ENCODE measurements around the gene OTUD3.

OTUD3 gene

DNA sequence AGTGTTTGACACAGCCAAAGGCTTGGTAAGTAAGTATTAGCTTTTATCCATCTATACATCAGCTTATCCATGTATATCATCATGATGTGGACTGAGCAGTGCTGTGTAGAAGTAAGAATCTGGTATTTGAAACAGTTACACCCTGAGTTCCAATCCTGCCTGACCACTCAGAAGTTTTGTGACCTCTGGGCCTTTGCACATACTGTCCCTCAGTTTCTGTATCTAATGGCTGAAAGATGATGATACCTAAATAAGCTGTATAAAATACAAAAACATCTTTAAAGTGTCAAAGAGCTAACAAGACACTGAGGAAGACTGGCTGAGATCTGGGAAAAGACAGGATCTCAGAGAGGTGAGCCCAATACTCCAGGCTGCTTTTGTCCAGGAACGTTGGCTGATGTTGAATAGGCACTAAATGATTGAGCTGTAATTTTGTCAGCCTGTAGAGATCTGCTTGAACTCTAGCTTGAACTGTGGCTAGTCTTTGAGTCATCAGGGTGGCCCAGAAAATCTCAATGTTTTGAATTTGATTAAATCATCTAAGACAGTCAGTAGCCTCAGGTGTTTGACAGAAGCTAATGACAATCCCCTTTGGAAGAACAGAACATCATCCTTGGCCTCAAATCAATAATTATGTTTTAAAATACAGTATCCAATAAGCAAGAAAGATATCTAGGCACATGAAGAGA is 20.2 kb upstream of the OTUD3 start:
- H3K14ac ChIP-seq (ENCODE audit: low read length), result no peak overlapping the region
- WGBS, 2 donors (ENCODE audit: extremely low coverage in 2 of 2, insufficient read length in 2 of 2, insufficient replicate concordance in 1 of 2), result no CpG with 5 or more reads among the region's 1 CpG
- H3K27me3 ChIP-seq (ENCODE audit: control insufficient read depth in 3 of 3, insufficient read depth in 3 of 3, low read depth in 1 of 3, low read length in 3 of 3), result peaks cover 0 to 2% (median 0%) of the 10 kb centered on the region in 3 experiments
- no peak overlapping the region for H3K23ac ChIP-seq (ENCODE audit: low read depth, low read length, poor library complexity)
- no peak overlapping the region for H4K91ac ChIP-seq (ENCODE audit: low read depth, low read length, poor library complexity)
- H3K4me3 ChIP-seq (ENCODE audit: low read length in 2 of 2), result no peak overlapping the region
- no peak for DNase-seq (ENCODE audit: low spot score)
- H2BK120ac ChIP-seq (ENCODE audit: low read depth, low read length), result no peak overlapping the region
- no peaks in the 10 kb centered on the region for H3K79me1 ChIP-seq (ENCODE audit: low read depth, low read length)
- no peak overlapping the region for H2AK5ac ChIP-seq (ENCODE audit: low read depth, low read length)
- no peak overlapping the region for H2BK12ac ChIP-seq (ENCODE audit: low read length)
- no peak overlapping the region for H3K27ac ChIP-seq (replicated peaks; ENCODE audit: low read length)
- no peak overlapping the region for H3K4ac ChIP-seq (ENCODE audit: low read length)
- no peak overlapping the region for H3K4me2 ChIP-seq (ENCODE audit: insufficient read depth, low read length, poor library complexity, severe bottlenecking)
- peaks cover 0 to 4% of the 10 kb centered on the region in 2 donors for H3K9me3 ChIP-seq (replicated peaks in 1 of 2; ENCODE audit: control insufficient read depth in 2 of 2, insufficient read depth in 1 of 2, low read depth in 1 of 2, low read length in 2 of 2)
- no peaks in the 10 kb centered on the region for H3K4me1 ChIP-seq (ENCODE audit: control insufficient read depth in 2 of 2, insufficient read depth in 1 of 2, low read depth in 1 of 2, low read length in 2 of 2)
- no peak overlapping the region for H2BK15ac ChIP-seq (ENCODE audit: low read length)
- H3K18ac ChIP-seq (ENCODE audit: low read length), result no peak overlapping the region
- H3K36me3 ChIP-seq (replicated peaks in 1 of 2; ENCODE audit: control insufficient read depth in 2 of 2, insufficient read depth in 2 of 2, low read length in 2 of 2), result no peaks in the 10 kb centered on the region
- no peak overlapping the region for H3K9ac ChIP-seq (ENCODE audit: low read depth, low read length, poor library complexity)
- H4K8ac ChIP-seq (ENCODE audit: low read depth, low read length), result no peak overlapping the region
- no peak overlapping the region for H2AFZ ChIP-seq (ENCODE audit: low read length)
- H2BK5ac ChIP-seq (ENCODE audit: low read length), result no peak overlapping the region

DNA sequence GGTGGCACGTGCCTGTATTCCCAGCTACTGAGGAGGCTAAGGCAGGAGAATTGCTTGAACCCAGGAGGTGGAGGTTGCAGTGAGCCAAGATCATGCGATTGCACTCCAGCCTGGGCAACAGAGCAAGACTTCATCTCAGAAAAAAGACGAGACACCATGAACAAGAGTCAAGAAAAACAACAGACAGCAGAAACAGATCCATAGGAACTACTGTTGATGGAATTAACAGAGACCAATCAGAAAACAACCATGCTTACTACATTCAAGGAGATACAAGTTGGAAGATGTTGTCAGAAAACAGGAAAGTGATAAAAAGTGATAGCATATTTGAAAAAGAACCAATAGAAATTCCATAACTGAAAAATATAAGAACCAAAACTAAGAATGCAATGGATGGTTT is 19.3 kb upstream of the OTUD3 start:
- H2BK5ac ChIP-seq (ENCODE audit: low read length), result no peak overlapping the region
- H3K4me3 ChIP-seq (ENCODE audit: low read length in 2 of 2), result no peak overlapping the region
- WGBS, 2 donors (ENCODE audit: extremely low coverage in 2 of 2, insufficient read length in 2 of 2, insufficient replicate concordance in 1 of 2), result no CpG with 5 or more reads among the region's 3 CpGs
- H3K9me3 ChIP-seq (replicated peaks in 1 of 2; ENCODE audit: control insufficient read depth in 2 of 2, insufficient read depth in 1 of 2, low read depth in 1 of 2, low read length in 2 of 2), result peaks cover 0 to 4% of the 10 kb centered on the region in 2 donors
- H3K4me1 ChIP-seq (ENCODE audit: control insufficient read depth in 2 of 2, insufficient read depth in 1 of 2, low read depth in 1 of 2, low read length in 2 of 2), result no peaks in the 10 kb centered on the region
- DNase-seq (ENCODE audit: low spot score), result no peak
- no peak overlapping the region for H3K23ac ChIP-seq (ENCODE audit: low read depth, low read length, poor library complexity)
- H3K27ac ChIP-seq (replicated peaks; ENCODE audit: low read length), result no peak overlapping the region
- no peak overlapping the region for H2AK5ac ChIP-seq (ENCODE audit: low read depth, low read length)
- H3K36me3 ChIP-seq (replicated peaks in 1 of 2; ENCODE audit: control insufficient read depth in 2 of 2, insufficient read depth in 2 of 2, low read length in 2 of 2), result no peaks in the 10 kb centered on the region
- H3K4ac ChIP-seq (ENCODE audit: low read length), result no peak overlapping the region
- no peak overlapping the region for H3K9ac ChIP-seq (ENCODE audit: low read depth, low read length, poor library complexity)
- no peak overlapping the region for H3K14ac ChIP-seq (ENCODE audit: low read length)
- H3K27me3 ChIP-seq (ENCODE audit: control insufficient read depth in 3 of 3, insufficient read depth in 3 of 3, low read depth in 1 of 3, low read length in 3 of 3), result peaks cover 0 to 9% (median 0%) of the 10 kb centered on the region in 3 experiments
- H2BK120ac ChIP-seq (ENCODE audit: low read depth, low read length), result no peak overlapping the region
- no peak overlapping the region for H4K91ac ChIP-seq (ENCODE audit: low read depth, low read length, poor library complexity)
- no peak overlapping the region for H2BK15ac ChIP-seq (ENCODE audit: low read length)
- H3K79me1 ChIP-seq (ENCODE audit: low read depth, low read length), result no peaks in the 10 kb centered on the region
- no peak overlapping the region for H3K4me2 ChIP-seq (ENCODE audit: insufficient read depth, low read length, poor library complexity, severe bottlenecking)
- no peak overlapping the region for H2AFZ ChIP-seq (ENCODE audit: low read length)
- H3K18ac ChIP-seq (ENCODE audit: low read length), result no peak overlapping the region
- H4K8ac ChIP-seq (ENCODE audit: low read depth, low read length), result no peak overlapping the region
- no peak overlapping the region for H2BK12ac ChIP-seq (ENCODE audit: low read length)

DNA sequence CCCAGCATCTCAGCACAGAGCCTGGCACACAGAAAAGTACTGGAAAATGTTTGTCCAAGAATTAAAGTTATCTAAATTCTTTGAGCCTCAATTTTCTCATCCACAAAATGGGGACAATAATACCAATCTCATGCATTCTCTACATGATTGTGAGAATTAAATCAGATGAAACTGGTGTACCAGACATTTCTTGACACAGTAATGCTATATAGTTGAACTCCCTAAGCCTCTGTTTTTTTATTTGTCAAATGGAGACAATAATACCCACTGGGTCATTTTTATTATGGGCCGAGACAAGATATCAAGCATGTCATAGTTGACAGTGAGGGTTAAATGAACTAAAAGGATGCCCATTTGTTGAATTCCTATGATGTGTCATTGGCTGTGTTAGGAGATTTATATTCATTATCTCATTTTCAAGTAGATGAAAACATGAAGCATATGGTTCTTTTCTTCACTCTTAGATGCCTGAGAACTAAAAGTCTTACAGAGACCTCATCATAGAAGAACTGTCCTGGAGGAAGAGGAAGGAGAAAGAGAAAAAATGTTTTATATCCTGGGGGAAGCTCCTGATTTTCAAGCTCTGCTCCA is 17.5 kb upstream of the OTUD3 start:
- Histone ChIP-seq H3K23ac (ENCODE audit: low read depth, low read length, poor library complexity) (no peak overlapping the region), H2BK15ac (ENCODE audit: low read length) (no peak overlapping the region), H3K27me3 (ENCODE audit: control insufficient read depth in 3 of 3, insufficient read depth in 3 of 3, low read depth in 1 of 3, low read length in 3 of 3) (peaks cover 0 to 17% (median 2%) of the 10 kb centered on the region in 3 experiments), H3K4me2 (ENCODE audit: insufficient read depth, low read length, poor library complexity, severe bottlenecking) (no peak overlapping the region), H3K9ac (ENCODE audit: low read depth, low read length, poor library complexity) (no peak overlapping the region), H3K4ac (ENCODE audit: low read length) (no peak overlapping the region), H3K9me3 (replicated peaks in 1 of 2; ENCODE audit: control insufficient read depth in 2 of 2, insufficient read depth in 1 of 2, low read depth in 1 of 2, low read length in 2 of 2) (peaks cover 0 to 4% of the 10 kb centered on the region in 2 donors), H3K18ac (ENCODE audit: low read length) (no peak overlapping the region), H3K4me1 (ENCODE audit: control insufficient read depth in 2 of 2, insufficient read depth in 1 of 2, low read depth in 1 of 2, low read length in 2 of 2) (no peaks in the 10 kb centered on the region), H2AFZ (ENCODE audit: low read length) (no peak overlapping the region), H3K79me1 (ENCODE audit: low read depth, low read length) (no peaks in the 10 kb centered on the region), H3K14ac (ENCODE audit: low read length) (no peak overlapping the region), H2BK5ac (ENCODE audit: low read length) (no peak overlapping the region), H3K27ac (replicated peaks; ENCODE audit: low read length) (no peak overlapping the region), H2BK120ac (ENCODE audit: low read depth, low read length) (no peak overlapping the region), H4K8ac (ENCODE audit: low read depth, low read length) (no peak overlapping the region), H2AK5ac (ENCODE audit: low read depth, low read length) (no peak overlapping the region), H2BK12ac (ENCODE audit: low read length) (no peak overlapping the region), H3K4me3 (ENCODE audit: low read length in 2 of 2) (no peak overlapping the region), H4K91ac (ENCODE audit: low read depth, low read length, poor library complexity) (no peak overlapping the region), H3K36me3 (replicated peaks in 1 of 2; ENCODE audit: control insufficient read depth in 2 of 2, insufficient read depth in 2 of 2, low read length in 2 of 2) (no peaks in the 10 kb centered on the region)
- DNase-seq (ENCODE audit: low spot score), result no peak
- no CpG with 5 or more reads among the region's 1 CpG for WGBS, 2 donors (ENCODE audit: extremely low coverage in 2 of 2, insufficient read length in 2 of 2, insufficient replicate concordance in 1 of 2)

DNA sequence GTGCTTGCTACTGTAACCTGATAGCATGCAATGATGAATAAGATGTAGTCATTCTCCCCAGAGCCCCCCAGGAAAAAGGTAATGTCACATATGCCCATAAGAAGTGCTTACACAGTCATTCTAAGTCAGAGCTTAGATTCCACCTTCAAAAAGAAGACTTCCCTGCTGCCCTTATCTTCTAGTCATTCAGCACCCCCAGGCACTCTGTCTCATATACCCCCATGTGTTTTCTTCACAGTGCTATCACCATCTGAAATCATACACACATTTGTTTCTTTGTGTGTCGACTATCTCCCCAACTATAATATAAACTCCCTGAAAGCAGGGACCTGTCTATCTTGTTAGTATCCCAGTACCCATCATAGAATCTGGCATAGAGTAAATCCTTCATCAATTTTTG is 16.2 kb upstream of the OTUD3 start:
- no peaks in the 10 kb centered on the region for H3K36me3 ChIP-seq (replicated peaks in 1 of 2; ENCODE audit: control insufficient read depth in 2 of 2, insufficient read depth in 2 of 2, low read length in 2 of 2)
- H2BK120ac ChIP-seq (ENCODE audit: low read depth, low read length), result no peak overlapping the region
- no peak overlapping the region for H3K27ac ChIP-seq (replicated peaks; ENCODE audit: low read length)
- no peak overlapping the region for H2BK5ac ChIP-seq (ENCODE audit: low read length)
- no CpG with 5 or more reads among the region's 1 CpG for WGBS, 2 donors (ENCODE audit: extremely low coverage in 2 of 2, insufficient read length in 2 of 2, insufficient replicate concordance in 1 of 2)
- H3K14ac ChIP-seq (ENCODE audit: low read length), result no peak overlapping the region
- H3K4me3 ChIP-seq (ENCODE audit: low read length in 2 of 2), result no peak overlapping the region
- no peak overlapping the region for H4K8ac ChIP-seq (ENCODE audit: low read depth, low read length)
- no peak overlapping the region for H3K4ac ChIP-seq (ENCODE audit: low read length)
- H3K9me3 ChIP-seq (replicated peaks in 1 of 2; ENCODE audit: control insufficient read depth in 2 of 2, insufficient read depth in 1 of 2, low read depth in 1 of 2, low read length in 2 of 2), result peaks cover 0 to 4% of the 10 kb centered on the region in 2 donors
- H2BK15ac ChIP-seq (ENCODE audit: low read length), result no peak overlapping the region
- H4K91ac ChIP-seq (ENCODE audit: low read depth, low read length, poor library complexity), result no peak overlapping the region
- H3K18ac ChIP-seq (ENCODE audit: low read length), result no peak overlapping the region
- no peaks in the 10 kb centered on the region for H3K4me1 ChIP-seq (ENCODE audit: control insufficient read depth in 2 of 2, insufficient read depth in 1 of 2, low read depth in 1 of 2, low read length in 2 of 2)
- H2BK12ac ChIP-seq (ENCODE audit: low read length), result no peak overlapping the region
- no peaks in the 10 kb centered on the region for H3K79me1 ChIP-seq (ENCODE audit: low read depth, low read length)
- no peak overlapping the region for H2AK5ac ChIP-seq (ENCODE audit: low read depth, low read length)
- H3K9ac ChIP-seq (ENCODE audit: low read depth, low read length, poor library complexity), result no peak overlapping the region
- H3K23ac ChIP-seq (ENCODE audit: low read depth, low read length, poor library complexity), result no peak overlapping the region
- H3K27me3 ChIP-seq (ENCODE audit: control insufficient read depth in 3 of 3, insufficient read depth in 3 of 3, low read depth in 1 of 3, low read length in 3 of 3), result peaks cover 0 to 17% (median 2%) of the 10 kb centered on the region in 3 experiments
- no peak overlapping the region for H3K4me2 ChIP-seq (ENCODE audit: insufficient read depth, low read length, poor library complexity, severe bottlenecking)
- no peak for DNase-seq (ENCODE audit: low spot score)
- no peak overlapping the region for H2AFZ ChIP-seq (ENCODE audit: low read length)
